Measurements from ENCODE around the gene C14orf119. TPM values are rescaled to one million over a fixed set of nuclear protein-coding genes. Genes with fewer than 3 reads are reported as not detected.

The C14orf119 gene
- total and polyA plus RNA-seq, 9 of the 15 experiments (the other 6 are each of a cell fraction or from before 2014, with no cell fraction given), result 36.7 to 251 (median 51.8) TPM

DNA sequence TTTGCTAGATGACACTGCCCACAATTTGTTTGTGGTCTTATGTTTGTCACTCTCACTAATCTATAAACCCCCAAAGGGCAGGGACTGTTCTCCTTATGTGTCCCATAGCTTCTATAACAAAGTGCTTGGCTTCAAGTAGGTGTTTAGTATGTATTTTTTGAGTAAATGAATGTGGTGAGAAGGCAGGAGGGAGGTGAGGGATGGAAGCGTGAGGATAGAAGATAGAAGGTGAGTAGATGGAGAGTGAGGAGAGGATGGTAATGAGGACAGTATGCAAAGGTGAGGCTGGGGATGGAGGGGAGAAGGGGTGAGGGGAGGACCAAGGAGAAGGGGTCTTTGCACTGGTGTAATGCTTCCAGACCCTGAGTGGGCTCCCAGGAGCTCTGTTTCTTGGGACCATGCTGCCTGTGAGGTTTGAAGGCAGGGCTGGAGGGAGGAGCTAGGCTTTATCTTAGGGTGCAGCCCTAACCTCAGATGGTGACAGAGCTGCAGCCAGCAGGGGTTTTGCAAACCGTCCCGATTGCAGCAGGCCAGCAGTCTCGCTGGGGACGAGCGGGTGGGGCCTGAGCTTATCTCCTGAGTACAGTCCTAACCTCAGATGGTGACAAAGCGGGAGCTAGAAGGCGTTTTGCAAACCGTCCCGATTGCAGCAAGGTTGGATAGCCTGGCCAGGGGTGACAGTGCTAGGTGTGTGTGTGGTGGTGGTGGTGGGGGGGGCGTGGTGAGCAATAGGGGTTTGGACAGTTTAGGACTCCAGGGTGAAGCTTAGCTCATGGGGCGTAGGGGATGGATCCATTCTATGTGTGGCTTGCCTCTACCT lies 17.3 kb downstream of the C14orf119 start (continued):
- TF ChIP-seq, protein P1, sequence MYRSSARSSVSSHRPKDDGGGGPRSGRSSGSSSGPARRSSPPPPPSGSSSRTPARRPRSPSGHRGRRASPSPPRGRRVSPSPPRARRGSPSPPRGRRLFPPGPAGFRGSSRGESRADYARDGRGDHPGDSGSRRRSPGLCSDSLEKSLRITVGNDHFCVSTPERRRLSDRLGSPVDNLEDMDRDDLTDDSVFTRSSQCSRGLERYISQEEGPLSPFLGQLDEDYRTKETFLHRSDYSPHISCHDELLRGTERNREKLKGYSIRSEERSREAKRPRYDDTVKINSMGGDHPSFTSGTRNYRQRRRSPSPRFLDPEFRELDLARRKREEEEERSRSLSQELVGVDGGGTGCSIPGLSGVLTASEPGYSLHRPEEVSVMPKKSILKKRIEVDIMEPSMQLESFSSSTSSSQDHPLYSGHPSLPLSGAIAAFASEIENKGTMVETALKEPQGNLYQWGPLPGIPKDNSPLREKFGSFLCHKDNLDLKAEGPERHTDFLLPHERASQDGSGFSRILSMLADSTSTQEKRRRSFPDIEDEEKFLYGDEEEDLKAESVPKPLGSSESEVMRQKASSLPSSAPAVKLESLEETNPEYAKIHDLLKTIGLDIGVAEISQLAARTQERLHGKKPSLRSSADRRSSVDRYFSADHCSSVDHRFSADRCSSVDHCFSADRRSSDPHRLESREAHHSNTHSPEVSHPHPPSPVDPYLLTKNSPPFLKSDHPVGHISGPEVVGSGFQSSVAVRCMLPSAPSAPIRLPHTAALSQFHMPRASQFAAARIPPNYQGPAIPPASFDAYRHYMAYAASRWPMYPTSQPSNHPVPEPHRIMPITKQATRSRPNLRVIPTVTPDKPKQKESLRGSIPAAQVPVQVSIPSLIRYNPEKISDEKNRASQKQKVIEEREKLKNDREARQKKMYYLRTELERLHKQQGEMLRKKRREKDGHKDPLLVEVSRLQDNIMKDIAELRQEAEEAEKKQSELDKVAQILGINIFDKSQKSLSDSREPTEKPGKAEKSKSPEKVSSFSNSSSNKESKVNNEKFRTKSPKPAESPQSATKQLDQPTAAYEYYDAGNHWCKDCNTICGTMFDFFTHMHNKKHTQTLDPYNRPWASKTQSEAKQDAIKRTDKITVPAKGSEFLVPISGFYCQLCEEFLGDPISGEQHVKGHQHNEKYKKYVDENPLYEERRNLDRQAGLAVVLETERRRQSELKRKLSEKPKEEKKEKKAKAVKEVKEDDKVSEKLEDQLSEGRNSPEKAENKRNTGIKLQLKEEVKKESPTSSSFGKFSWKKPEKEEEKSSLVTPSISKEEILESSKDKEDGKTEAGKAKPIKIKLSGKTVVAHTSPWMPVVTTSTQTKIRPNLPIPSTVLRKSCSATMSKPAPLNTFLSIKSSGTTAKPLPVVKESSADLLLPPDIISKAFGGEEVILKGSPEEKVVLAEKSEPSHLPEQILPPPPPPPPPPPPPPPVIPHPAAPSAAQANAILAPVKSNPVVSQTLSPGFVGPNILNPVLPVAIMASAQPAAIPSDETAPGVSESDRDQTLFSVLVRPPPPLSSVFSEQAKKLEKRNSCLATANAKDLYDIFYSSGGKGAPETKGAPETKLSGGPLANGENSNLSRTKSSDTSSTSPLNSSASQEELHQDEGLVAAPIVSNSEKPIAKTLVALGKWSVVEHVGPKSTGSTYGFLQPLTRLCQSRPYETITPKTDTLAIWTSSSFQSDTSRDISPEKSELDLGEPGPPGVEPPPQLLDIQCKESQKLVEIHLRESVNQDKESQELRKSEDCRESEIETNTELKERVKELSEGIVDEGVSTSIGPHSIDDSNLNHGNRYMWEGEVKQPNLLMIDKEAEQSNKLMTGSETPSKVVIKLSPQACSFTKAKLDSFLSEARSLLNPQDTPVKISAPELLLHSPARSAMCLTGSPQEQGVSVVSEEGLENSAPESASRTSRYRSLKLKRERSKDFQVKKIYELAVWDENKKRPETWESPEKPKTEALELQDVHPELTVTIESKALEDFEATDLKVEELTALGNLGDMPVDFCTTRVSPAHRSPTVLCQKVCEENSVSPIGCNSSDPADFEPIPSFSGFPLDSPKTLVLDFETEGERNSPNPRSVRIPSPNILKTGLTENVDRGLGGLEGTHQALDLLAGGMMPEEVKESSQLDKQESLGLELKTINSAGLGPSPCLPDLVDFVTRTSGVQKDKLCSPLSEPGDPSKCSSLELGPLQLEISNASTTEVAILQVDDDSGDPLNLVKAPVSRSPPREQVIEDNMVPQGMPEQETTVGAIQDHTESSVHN (IDR thresholded peaks at IDR 0.05; ENCODE audit: borderline replicate concordance in 1 of 2, low read depth in 1 of 2), result peak in 1 of 2 experiments; percentile 66; a peak in 1 of 4 replicates
- TF ChIP-seq MTA3 (IDR thresholded peaks at IDR 0.05; ENCODE audit: borderline replicate concordance) (no peak; the same call in 1 of the 2 replicates), EWSR1 (IDR thresholded peaks at IDR 0.05; ENCODE audit: borderline replicate concordance, low read depth, partially characterized antibody) (no peak), BDP1 (IDR thresholded peaks at IDR 0.05; ENCODE audit: insufficient read depth, insufficient read length) (no peak), NCOA1 (IDR thresholded peaks at IDR 0.05; ENCODE audit: low read depth) (peak; percentile 84), ZKSCAN8 (CRISPR knock-in tag; IDR thresholded peaks at IDR 0.05) (no peak), ZBED1 (IDR thresholded peaks at IDR 0.05) (peak; percentile 94; the same call in 1 of the 2 replicates), IFI16 (CRISPR knock-in tag; IDR thresholded peaks at IDR 0.05) (no peak), CCAR2 (IDR thresholded peaks at IDR 0.05; ENCODE audit: low read depth, low read length) (no peak), PML (IDR thresholded peaks at IDR 0.05; ENCODE audit: low read length) (peak; percentile 98), HIVEP1 (CRISPR knock-in tag; IDR thresholded peaks at IDR 0.05) (no peak), CHD1 (IDR thresholded peaks at IDR 0.05; ENCODE audit: low read length) (no peak), WHSC1 (IDR thresholded peaks at IDR 0.05; ENCODE audit: low read length) (no peak), RFX5 (IDR thresholded peaks at IDR 0.05; ENCODE audit: low read depth, low read length) (no peak), ESRRB (CRISPR knock-in tag; IDR thresholded peaks at IDR 0.05; ENCODE audit: borderline replicate concordance) (no peak), XRCC5 (IDR thresholded peaks at IDR 0.05; ENCODE audit: low read depth, low read length) (no peak), PCBP2 (IDR thresholded peaks at IDR 0.05; ENCODE audit: low read depth, low read length, poor library complexity, severe bottlenecking) (no peak)
- TF ChIP-seq, protein P2, sequence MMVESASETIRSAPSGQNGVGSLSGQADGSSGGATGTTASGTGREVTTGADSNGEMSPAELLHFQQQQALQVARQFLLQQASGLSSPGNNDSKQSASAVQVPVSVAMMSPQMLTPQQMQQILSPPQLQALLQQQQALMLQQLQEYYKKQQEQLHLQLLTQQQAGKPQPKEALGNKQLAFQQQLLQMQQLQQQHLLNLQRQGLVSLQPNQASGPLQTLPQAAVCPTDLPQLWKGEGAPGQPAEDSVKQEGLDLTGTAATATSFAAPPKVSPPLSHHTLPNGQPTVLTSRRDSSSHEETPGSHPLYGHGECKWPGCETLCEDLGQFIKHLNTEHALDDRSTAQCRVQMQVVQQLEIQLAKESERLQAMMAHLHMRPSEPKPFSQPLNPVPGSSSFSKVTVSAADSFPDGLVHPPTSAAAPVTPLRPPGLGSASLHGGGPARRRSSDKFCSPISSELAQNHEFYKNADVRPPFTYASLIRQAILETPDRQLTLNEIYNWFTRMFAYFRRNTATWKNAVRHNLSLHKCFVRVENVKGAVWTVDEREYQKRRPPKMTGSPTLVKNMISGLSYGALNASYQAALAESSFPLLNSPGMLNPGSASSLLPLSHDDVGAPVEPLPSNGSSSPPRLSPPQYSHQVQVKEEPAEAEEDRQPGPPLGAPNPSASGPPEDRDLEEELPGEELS (CRISPR knock-in tag; IDR thresholded peaks at IDR 0.05; ENCODE audit: borderline replicate concordance), result 0 out of 2 replicates have a peak, but pooled peaks have one; percentile 85

All from K562 (cell line).